NT2/D1 (cell line): Measurements from ENCODE around the gene GNAO1.

Source experiments
- SUZ12 ChIP-seq: IDR thresholded peaks from 2 replicates; pipeline ENCODE4 v1.6.1; 2011; ENCODE audit not compliant: insufficient read length, insufficient read depth; ENCODE audit errors: extremely low read depth
- YY1 ChIP-seq: IDR thresholded peaks from 2 replicates; pipeline ENCODE4 v1.6.1; 2011; ENCODE audit not compliant: insufficient read length, insufficient read depth

- no peak for TF ChIP-seq YY1
- TF ChIP-seq SUZ12, result no peak
These were observed 130.3 kb downstream of the GNAO1 start for GRCh38 chr16:56321571-56321970.
